HEK293 (cell line): ENCODE measurements around the gene STK32C.

Experiments used
- EGR2 ChIP-seq: fragments of 450-650 bp; formaldehyde crosslinking; IDR thresholded peaks from 2 replicates; pipeline ENCODE4 v1.5.1; 2016; ENCODE audit warnings: low read depth, missing biosample characterization, missing genetic modification characterization
- KLF17 ChIP-seq: fragments of 450-650 bp; formaldehyde crosslinking; IDR thresholded peaks from 2 replicates; pipeline ENCODE4 v1.5.1; 2016; ENCODE audit warnings: missing biosample characterization, missing genetic modification characterization
- PRDM2 ChIP-seq: fragments of 450-650 bp; formaldehyde crosslinking; IDR thresholded peaks from 2 replicates; pipeline ENCODE4 v1.5.1; 2016; ENCODE audit warnings: missing biosample characterization, missing genetic modification characterization, borderline replicate concordance
- YY2 ChIP-seq: fragments of 450-650 bp; formaldehyde crosslinking; IDR thresholded peaks from 2 replicates; pipeline ENCODE4 v1.5.1; 2016; ENCODE audit warnings: missing biosample characterization, missing genetic modification characterization
- ZBTB1 ChIP-seq: fragments of 450-650 bp; formaldehyde crosslinking; IDR thresholded peaks from 2 replicates; pipeline ENCODE4 v1.5.1; 2016; ENCODE audit warnings: missing biosample characterization, missing genetic modification characterization
- ZBTB20 ChIP-seq: fragments of 450-650 bp; formaldehyde crosslinking; IDR thresholded peaks from 2 replicates; pipeline ENCODE4 v1.5.1; 2016; ENCODE audit warnings: missing biosample characterization, missing genetic modification characterization
- ZBTB49 ChIP-seq: fragments of 450-650 bp; formaldehyde crosslinking; IDR thresholded peaks from 2 replicates; pipeline ENCODE4 v1.5.1; 2016; ENCODE audit warnings: missing biosample characterization, missing genetic modification characterization, low read depth
- ZNF132 ChIP-seq: fragments of 450-650 bp; formaldehyde crosslinking; IDR thresholded peaks from 2 replicates; pipeline ENCODE4 v1.5.1; 2017; ENCODE audit warnings: missing biosample characterization, missing genetic modification characterization, borderline replicate concordance
- ZNF16 ChIP-seq: fragments of 450-650 bp; formaldehyde crosslinking; IDR thresholded peaks from 2 replicates; pipeline ENCODE4 v1.5.1; 2016; ENCODE audit warnings: low read depth, missing biosample characterization, missing genetic modification characterization
- ZNF175 ChIP-seq: fragments of 450-650 bp; formaldehyde crosslinking; IDR thresholded peaks from 2 replicates; pipeline ENCODE4 v1.5.1; 2016; ENCODE audit warnings: missing biosample characterization, missing genetic modification characterization
- ZNF211 ChIP-seq: fragments of 450-650 bp; formaldehyde crosslinking; IDR thresholded peaks from 2 replicates; pipeline ENCODE4 v1.5.1; 2016; ENCODE audit warnings: low read depth, missing biosample characterization, missing genetic modification characterization
- ZNF398 ChIP-seq: fragments of 450-650 bp; formaldehyde crosslinking; IDR thresholded peaks from 2 replicates; pipeline ENCODE4 v1.5.1; 2017; ENCODE audit warnings: missing biosample characterization, missing genetic modification characterization
- ZNF426 ChIP-seq: fragments of 450-650 bp; formaldehyde crosslinking; IDR thresholded peaks from 2 replicates; pipeline ENCODE4 v1.5.1; 2017; ENCODE audit warnings: missing biosample characterization, missing genetic modification characterization, mild to moderate bottlenecking, inconsistent platforms, moderate library complexity
- ZNF433 ChIP-seq: fragments of 450-650 bp; formaldehyde crosslinking; IDR thresholded peaks from 2 replicates; pipeline ENCODE4 v1.5.1; 2016; ENCODE audit warnings: missing biosample characterization, missing genetic modification characterization, low read depth
- ZNF488 ChIP-seq: fragments of 450-650 bp; formaldehyde crosslinking; IDR thresholded peaks from 2 replicates; pipeline ENCODE4 v1.5.1; 2016; ENCODE audit warnings: missing biosample characterization, missing genetic modification characterization
- ZNF629 ChIP-seq: fragments of 450-650 bp; formaldehyde crosslinking; IDR thresholded peaks from 2 replicates; pipeline ENCODE4 v1.5.1; 2017; ENCODE audit warnings: missing biosample characterization, missing genetic modification characterization
- ZNF707 ChIP-seq: fragments of 450-650 bp; formaldehyde crosslinking; IDR thresholded peaks from 2 replicates; pipeline ENCODE4 v1.5.1; 2016; ENCODE audit warnings: missing biosample characterization, missing genetic modification characterization
- ZSCAN16 ChIP-seq: fragments of 450-650 bp; formaldehyde crosslinking; IDR thresholded peaks from 2 replicates; pipeline ENCODE4 v1.5.1; 2016; ENCODE audit warnings: missing biosample characterization, missing genetic modification characterization
- ZXDB ChIP-seq: fragments of 450-650 bp; formaldehyde crosslinking; IDR thresholded peaks from 2 replicates; pipeline ENCODE4 v1.5.1; 2016; ENCODE audit warnings: missing biosample characterization, missing genetic modification characterization
- TF ChIP-seq, protein P1 (sequence below): fragments of 450-650 bp; formaldehyde crosslinking; IDR thresholded peaks from 2 replicates; pipeline ENCODE4 v1.5.1; 2016; ENCODE audit warnings: missing biosample characterization, missing genetic modification characterization
- TF ChIP-seq, protein P2 (sequence below): fragments of 450-650 bp; formaldehyde crosslinking; conservative IDR thresholded peaks from 2 replicates; pipeline ENCODE4 v1.5.1; 2016; ENCODE audit warnings: low read depth, missing biosample characterization, missing genetic modification characterization

The STK32C gene

GRCh38 chr10:132335189-132336063 is 27.7 kb upstream of the STK32C start (continued):
- TF ChIP-seq PRDM2 (tag by site-specific recombination) = no peak
- no peak for TF ChIP-seq ZNF211 (tag by site-specific recombination)
- TF ChIP-seq, protein P1, sequence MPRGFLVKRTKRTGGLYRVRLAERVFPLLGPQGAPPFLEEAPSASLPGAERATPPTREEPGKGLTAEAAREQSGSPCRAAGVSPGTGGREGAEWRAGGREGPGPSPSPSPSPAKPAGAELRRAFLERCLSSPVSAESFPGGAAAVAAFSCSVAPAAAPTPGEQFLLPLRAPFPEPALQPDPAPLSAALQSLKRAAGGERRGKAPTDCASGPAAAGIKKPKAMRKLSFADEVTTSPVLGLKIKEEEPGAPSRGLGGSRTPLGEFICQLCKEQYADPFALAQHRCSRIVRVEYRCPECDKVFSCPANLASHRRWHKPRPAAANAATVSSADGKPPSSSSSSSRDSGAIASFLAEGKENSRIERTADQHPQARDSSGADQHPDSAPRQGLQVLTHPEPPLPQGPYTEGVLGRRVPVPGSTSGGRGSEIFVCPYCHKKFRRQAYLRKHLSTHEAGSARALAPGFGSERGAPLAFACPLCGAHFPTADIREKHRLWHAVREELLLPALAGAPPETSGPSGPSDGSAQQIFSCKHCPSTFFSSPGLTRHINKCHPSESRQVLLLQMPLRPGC (tag by site-specific recombination) = peak; percentile 73
- TF ChIP-seq ZBTB49 (tag by site-specific recombination) = no peak
- no peak for TF ChIP-seq ZNF16 (tag by site-specific recombination)
- no peak for TF ChIP-seq EGR2 (tag by site-specific recombination)
- TF ChIP-seq, protein P2, sequence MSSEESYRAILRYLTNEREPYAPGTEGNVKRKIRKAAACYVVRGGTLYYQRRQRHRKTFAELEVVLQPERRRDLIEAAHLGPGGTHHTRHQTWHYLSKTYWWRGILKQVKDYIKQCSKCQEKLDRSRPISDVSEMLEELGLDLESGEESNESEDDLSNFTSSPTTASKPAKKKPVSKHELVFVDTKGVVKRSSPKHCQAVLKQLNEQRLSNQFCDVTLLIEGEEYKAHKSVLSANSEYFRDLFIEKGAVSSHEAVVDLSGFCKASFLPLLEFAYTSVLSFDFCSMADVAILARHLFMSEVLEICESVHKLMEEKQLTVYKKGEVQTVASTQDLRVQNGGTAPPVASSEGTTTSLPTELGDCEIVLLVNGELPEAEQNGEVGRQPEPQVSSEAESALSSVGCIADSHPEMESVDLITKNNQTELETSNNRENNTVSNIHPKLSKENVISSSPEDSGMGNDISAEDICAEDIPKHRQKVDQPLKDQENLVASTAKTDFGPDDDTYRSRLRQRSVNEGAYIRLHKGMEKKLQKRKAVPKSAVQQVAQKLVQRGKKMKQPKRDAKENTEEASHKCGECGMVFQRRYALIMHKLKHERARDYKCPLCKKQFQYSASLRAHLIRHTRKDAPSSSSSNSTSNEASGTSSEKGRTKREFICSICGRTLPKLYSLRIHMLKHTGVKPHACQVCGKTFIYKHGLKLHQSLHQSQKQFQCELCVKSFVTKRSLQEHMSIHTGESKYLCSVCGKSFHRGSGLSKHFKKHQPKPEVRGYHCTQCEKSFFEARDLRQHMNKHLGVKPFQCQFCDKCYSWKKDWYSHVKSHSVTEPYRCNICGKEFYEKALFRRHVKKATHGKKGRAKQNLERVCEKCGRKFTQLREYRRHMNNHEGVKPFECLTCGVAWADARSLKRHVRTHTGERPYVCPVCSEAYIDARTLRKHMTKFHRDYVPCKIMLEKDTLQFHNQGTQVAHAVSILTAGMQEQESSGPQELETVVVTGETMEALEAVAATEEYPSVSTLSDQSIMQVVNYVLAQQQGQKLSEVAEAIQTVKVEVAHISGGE (tag by site-specific recombination) = no peak
- no peak for TF ChIP-seq ZNF433
- no peak for TF ChIP-seq ZNF426 (tag by site-specific recombination)
- TF ChIP-seq ZNF707 (tag by site-specific recombination) = no peak
- TF ChIP-seq ZNF488 (tag by site-specific recombination) = no peak
- TF ChIP-seq ZXDB (tag by site-specific recombination) = peak; percentile 98
- no peak for TF ChIP-seq ZNF398 (tag by site-specific recombination)
- peak; percentile 76; the same call in 1 of the 2 replicates for TF ChIP-seq KLF17
- no peak for TF ChIP-seq YY2 (tag by site-specific recombination)
- no peak for TF ChIP-seq ZBTB20 (tag by site-specific recombination)
- TF ChIP-seq ZSCAN16 (tag by site-specific recombination) = no peak
- TF ChIP-seq ZNF175 (tag by site-specific recombination) = no peak
- no peak for TF ChIP-seq ZBTB1 (tag by site-specific recombination)
- TF ChIP-seq ZNF629 (tag by site-specific recombination) = peak; percentile 56
- TF ChIP-seq ZNF132 (tag by site-specific recombination) = no peak
